EH (cell line): Measurements from ENCODE around the gene CGNL1.

Experiments
- DNase-seq: peaks from one replicate; pipeline ENCODE4 v3.0.0-alpha.2; 2015; ENCODE audit warnings: low read depth

The CGNL1 gene

GRCh38 chr15:57599296-57599810 is 223.0 kb downstream of the CGNL1 start:
- DNase-seq = no peak

GRCh38 chr15:57600197-57600596 is 223.9 kb downstream of the CGNL1 start:
- no peak for DNase-seq
